Measurements from ENCODE around the gene SYMPK. TPM values are rescaled to one million over a fixed set of nuclear protein-coding genes. Genes with fewer than 3 reads are reported as not detected.
"Not testable (repeated sequence)": the region's sequence is repeated elsewhere in the genome, so short reads cannot be mapped to it uniquely, and the experiment has no call there.

Gene SYMPK
- polyA plus RNA-seq (ENCODE audit: insufficient read length in 4 of 4) = 10 to 100 TPM; 49.2 to 67.7 (median 58.9) TPM

DNA sequence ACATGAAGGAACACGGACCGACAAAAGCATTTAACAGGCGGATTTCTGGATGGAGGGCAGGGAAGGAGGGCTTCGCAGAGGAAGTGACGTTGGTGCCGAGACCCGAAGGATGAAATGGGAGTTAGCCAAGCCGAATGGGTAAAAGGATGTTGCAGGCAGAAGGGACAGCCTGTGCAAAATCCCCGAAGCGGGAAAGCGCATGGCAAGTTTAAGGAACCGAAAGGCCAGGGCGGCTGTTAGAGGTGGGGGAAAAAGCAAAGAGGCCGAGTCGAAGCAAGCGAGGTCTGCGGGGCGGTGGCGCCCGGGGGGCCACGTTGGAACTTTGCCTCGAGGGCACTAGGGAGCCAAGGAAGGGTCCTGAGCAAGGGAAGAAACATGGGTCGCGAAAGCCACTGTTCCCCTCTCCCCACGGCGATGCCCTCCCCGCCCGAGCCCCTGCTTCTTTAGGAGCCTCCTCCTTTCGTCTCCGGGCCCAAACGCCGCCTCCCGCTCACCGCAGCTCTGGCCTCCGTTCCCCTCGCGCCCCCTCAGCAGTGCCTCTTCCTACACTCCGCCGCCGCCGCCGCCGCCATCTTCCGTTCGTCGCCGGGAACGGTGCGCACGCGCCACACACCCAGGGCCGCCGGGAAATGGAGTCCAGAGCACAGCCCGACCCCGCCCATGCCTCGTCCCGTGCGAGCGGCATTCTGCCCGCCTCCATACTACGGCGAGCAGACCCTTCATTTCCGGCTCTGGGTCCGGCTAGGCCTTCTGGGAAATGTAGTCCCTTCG is at the start of gene SYMPK:
Gene SYMPK, minus strand, starts transcription at position 584 of the 771 bp plus-strand sequence. CDS start 8,652 bp downstream, outside the sequence.
- DNase-seq (ENCODE audit: low read depth in 4 of 4, low spot score in 3 of 4) = peak; percentile 95 to 98 (median 96)

DNA sequence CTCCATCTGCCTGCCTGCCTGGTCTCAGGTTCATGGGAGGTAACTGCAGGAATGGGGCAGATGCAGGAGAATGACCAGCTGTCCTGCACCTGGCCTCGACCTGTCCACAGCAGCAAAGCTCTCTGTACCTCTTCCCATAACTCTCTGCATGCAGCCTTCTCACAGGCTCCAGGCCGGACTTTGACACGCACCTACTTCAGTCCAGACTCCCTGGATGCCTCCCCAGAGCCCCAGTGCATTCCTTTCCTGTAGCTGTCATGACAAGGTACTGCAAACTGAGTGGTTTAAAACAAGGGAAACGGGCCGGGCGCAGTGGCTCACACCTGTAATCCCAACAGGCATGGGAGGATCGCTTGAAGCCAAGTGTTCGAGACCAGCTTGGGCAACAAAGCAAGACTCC is 48.3 kb upstream of the SYMPK start:
- no peak for DNase-seq (ENCODE audit: low read depth in 4 of 4, low spot score in 3 of 4)

DNA sequence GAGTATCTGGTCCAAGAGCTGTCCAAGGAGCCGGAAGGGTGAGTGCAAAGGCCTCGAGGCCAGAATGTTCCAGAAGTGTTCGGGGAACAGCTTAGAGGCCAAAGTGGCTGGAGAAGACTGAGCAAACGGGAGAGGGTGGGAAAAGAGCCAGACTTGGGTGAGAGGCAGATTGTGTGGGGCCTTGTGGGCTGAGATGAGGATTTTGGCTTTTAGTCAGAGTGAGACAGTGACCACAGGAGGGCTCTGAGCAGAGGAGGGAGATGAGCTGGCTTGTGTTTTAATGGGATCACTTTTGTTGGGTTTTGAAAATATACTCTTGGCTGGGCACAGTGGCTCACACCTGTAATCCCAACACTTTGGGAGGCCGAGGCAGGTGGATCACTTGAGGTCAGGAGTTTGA is 46.0 kb upstream of the SYMPK start:
- DNase-seq (ENCODE audit: low read depth in 4 of 4, low spot score in 3 of 4) = no peak

DNA sequence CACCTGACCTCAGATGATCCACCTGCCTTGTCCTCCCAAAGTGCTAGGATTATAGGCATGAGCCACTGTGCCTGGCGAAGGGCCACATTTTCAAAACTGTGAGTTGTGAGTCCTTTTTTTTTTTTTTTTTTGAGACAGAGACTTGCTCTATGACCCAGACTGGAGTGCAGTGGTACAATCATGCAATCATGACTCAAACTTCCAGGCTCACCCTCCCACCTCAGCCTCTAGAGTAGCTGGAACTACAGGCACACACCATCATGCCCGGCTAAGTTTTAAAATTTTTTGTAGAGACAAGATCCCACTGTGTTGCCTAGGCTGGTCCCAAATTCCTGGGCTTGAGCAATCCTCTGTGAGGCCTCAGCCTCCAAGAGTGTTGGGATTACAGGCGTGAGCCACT is 43.3 kb upstream of the SYMPK start:
- no peak for DNase-seq (ENCODE audit: low read depth in 4 of 4, low spot score in 3 of 4)

DNA sequence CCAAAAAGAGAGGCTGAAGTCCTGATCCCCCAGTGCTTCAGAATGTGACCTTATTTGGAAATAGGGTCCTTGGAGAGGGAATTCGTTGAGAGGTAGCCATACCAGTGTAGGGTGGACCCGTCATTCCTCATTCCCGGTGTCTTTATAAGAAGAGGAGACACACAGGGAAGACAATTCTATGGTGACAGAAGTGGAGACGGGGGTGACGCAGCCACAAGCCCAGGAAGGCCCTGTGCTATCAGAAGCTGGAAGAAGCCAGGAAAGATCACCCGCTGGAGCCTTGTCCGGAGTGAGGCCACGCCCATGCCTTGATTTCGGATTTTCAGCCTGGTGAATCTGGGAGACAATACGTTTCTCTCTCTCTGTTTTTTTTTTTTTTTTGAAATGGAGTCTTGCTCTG is 42.1 kb upstream of the SYMPK start:
- no peak for DNase-seq (ENCODE audit: low read depth in 4 of 4, low spot score in 3 of 4)

DNA sequence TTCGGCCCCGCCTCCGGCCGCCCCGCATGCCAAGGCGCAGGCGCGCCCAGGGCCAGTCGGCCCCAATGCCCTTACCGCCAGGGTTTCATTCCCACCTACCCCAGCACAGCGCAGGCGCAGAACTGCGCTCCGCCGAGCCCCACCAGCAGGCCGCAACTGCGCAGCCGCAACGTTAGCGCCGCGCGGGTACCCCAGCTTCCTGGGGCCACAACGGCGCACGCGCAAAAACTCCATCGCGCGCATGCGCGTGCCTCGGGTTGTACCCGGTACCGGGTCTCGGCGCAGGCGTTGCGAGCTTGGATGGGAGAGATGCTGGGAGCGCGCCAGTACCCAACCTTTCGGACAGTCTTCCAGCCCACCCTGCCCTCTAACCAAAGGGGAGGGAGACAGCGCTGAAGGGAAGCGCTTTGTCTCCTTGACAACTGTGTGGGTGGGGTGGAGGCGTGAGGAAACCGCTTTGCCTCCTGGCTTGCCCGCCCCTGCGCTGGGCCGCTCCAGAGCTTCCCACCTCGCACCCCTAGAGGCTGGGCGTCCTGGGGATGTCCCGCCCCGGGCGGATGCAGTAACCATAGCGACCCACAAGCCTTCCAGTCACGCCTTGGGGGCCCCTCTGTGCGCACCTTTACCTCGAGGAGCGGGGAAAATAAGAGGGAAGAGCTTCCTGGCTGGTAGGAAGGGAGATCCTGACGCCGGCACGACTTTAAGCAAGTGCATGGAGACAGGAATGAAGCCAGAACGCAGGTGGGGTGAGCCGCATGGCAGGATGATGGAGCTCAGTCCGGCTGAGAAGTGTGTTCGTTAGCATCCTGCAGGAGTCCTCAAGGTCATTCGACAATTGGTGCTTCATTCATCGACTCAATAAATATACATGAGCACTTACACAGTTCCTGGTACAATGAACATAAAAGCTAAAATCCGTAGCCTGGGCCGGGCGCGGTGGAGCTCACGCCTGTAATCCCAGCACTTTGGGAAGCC is 40.0 kb upstream of the SYMPK start:
- DNase-seq (ENCODE audit: low read depth in 4 of 4, low spot score in 3 of 4) = peak; percentile 95 to 100 (median 96)

DNA sequence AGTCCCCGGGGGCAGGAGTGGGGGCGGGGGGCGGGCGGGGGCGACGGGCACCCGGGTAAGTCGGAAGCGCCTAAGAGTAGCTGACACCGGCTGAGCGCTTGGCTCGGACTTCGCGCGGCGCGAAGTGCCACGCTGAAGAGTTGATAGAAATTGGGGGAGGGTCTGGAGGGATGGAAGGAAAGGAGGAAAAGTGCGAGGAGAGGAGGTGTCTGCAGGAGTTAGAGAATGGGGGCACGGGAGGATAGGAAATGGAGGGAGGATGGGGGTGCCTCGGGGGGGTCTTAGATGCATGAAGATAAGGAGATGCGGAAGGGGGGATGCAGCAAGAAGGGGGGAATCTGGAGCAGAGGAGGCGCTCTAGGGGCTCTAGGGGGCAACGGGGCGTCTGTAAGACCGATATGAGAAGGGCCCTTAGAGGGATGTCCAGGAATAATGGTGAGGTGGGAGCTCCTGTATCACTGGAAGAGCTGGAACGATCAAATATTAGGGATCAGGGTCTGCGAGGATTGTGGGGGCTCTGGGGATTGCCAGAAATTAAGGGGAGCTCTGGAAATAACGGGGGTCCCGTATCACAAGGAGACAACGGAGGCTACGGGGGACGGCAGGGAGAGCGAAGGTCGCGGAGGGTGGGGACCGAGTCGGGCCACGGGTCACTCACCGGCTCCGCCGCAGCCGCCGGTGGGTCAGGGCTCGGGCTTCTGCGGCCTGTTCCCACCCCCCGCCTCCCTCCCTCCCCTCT is 39.1 kb upstream of the SYMPK start, which contains the start of gene MYPOP:
Gene MYPOP, minus strand, starts transcription at position 702 of the 739 bp plus-strand sequence. CDS start 840 bp downstream, outside the sequence.
- no peak for DNase-seq (ENCODE audit: low read depth in 4 of 4, low spot score in 3 of 4)

DNA sequence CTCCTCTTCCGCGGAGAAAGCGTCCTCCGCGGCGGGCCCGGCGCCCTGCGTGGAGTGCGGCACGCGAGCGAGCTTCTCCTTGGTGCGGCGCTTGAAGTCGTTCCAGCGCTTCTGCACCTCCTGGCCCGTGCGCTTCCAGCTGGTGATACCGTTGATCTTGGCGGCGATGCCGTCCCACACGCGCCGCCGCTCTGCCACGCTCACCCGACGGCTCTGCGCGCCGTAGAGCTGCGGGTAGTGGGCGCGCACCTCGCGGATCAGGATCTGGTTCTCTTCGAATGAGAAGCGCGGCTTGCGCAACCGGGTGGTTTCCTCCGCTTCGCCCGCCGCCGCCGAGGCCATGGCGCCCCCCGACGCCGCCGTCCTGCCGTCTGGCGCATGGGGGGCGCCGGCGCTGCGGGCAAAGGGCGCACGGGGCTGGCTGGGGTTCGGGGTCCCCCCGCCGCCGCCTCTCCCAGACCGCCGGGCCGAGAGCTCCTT is 38.5 kb upstream of the SYMPK start:
- DNase-seq (ENCODE audit: low read depth in 4 of 4, low spot score in 3 of 4) = no peak

DNA sequence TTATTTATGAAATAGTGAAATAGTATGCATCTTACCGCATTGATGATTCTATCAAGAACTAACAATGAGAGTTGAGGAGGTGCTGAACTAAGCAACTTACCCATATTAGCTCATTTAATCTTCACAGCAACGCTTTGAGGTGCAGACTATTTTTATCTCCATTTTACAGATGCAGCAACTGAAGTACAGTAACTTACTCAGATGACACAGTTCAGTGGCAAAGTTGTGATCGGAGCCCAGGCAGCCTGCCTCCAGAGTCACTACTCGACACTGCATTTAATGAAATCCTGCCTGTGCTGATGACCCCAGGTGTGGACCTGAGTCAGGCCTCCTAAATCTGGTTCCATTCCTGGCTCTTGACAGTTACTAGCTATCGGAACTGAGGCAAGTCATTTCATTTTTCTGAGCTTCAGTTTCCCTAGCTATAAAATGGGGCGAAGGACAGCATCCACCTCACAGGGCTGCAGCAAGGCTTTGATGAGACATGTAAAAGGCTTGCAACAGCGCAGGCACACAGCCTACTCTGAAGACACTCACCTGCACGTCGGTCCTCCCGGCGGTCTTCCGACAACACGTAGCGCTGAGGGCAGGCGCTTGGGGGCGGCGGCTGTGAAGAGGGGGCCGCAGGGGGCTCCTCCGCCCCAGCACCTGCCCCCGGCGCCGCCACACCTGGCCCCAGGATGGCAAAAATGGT is 37.9 kb upstream of the SYMPK start:
- no peak for DNase-seq (ENCODE audit: low read depth in 4 of 4, low spot score in 3 of 4)

DNA sequence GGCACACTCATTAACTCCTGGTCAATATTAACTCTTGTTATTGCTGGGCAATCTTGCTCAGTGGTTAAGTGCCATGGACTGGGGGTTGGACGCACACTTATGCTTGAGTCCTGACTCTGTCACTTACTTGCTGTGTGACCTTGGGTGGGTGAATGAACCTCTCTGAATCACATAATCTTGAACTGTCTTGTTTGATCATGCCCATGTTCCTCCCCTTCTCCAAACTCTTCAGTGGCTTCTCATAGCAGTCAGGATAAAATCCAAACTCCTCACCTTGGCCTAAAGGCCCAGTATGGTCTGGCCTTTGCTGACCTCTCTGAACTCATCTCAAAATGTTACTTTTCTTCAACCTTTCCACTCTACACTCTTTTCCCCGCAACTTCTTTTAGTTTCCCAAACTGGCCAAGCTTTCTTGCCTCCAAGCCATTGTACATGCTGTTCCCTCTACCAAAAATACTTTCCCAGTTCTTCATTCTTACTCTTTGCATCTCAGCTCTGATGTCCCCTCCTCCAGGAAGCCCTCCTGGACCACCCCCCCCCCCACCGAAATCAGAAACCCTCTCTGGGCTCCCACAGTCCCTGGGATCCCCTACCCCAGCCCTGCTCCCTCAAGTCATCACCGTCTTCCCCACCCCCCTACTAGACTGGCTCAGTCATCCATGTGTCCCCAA is 37.1 kb upstream of the SYMPK start:
- DNase-seq (ENCODE audit: low read depth in 4 of 4, low spot score in 3 of 4) = no peak

DNA sequence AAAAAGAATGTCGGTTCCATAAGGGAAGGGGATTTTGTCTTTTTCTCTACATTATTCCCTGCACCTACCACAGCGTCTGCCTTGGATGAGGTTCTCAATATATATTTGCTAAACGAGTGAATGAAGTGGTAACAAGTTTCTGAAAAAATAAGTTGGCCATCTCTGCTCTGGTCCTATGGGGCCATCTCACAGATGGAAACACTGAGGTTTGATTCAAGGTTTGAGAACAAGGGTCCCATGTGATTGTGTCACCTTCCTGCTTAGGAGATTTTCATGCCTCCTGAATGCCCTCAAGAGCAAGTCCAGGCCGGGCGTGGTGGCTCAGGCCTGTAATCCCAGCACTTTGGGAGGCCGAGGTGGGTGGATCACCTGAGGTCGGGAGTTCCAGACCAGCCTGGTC is 36.3 kb upstream of the SYMPK start:
- no peak for DNase-seq (ENCODE audit: low read depth in 4 of 4, low spot score in 3 of 4)

DNA sequence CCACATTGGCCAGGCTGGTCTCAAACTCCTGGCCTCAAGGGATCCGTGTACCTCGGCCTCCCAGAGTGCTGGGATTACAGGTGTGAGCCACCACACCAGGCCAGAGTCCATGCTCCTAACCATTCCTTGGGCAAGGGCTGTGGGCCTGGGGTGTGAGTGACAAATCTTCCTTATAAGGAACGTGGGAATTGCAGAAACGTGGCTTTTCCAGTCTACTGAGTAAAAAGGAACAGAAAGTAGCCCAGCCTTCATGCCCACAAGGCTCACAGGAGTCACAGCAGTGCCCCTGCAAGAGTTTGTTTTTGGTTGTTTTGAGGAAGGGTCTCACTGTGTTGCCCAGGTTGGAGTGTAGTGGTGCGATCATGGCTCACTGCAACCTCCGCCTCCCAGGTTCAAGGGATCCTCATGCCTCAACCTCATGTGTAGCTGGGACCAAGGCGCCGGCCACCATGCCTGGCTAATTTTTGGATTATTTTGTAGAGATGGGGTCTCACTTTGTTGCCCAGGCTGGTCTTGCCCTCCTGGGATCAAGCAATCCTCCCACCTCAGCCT is 34.4 kb upstream of the SYMPK start:
- DNase-seq (ENCODE audit: low read depth in 4 of 4, low spot score in 3 of 4) = no peak

DNA sequence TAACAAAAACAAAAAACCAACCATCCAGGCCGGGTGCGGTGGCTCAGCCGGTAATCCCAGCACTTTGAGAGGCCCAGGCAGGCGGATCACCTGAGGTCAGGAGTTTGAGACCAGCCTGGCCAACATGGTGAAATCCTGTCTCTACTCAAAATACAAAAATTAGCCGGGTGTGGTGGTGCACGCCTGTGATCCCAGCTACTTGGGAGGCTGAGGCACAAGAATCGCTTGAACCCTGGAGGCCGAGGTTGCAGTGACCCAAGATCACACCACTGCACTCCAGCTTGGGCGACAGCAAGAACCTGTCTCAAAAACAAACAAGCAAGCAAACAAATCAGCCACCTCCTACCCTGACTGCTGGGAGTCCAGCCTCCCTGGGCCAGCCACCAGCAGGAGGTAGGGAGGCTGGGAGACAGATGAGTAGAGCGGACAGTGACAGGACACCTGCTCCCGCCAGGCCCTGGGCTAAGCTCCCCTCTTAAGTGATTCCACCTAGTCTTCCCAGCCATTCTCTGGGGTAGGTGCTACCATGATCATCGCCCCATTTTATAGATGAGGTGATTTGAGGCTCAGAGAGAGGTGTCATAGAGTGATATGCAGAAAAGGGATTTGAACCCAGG is 33.1 kb upstream of the SYMPK start:
- not testable (repeated sequence) for DNase-seq (ENCODE audit: low read depth in 4 of 4, low spot score in 3 of 4)

DNA sequence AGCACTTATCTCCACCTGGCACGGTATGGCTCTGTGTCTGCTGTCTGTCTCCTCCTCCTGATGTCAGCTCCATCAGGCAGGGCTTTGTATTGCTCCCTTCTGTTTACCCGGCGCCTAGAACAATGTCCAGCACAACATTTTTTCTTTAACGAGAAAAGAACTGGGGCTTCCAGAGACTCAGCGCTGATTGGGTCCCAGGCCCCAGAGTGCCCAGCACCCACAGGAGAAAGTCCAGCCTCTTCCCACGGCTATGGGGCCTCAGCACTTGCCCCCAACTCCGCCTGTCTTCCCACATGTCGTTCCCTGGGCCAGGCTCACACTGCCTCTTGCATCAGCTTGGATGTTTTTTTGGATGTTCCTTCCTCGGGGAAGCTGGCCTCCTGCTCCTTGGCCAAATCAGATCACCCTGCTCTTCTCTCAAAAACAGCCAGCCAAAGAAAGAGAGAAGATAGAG is 32.6 kb upstream of the SYMPK start:
- DNase-seq (ENCODE audit: low read depth in 4 of 4, low spot score in 3 of 4) = no peak

DNA sequence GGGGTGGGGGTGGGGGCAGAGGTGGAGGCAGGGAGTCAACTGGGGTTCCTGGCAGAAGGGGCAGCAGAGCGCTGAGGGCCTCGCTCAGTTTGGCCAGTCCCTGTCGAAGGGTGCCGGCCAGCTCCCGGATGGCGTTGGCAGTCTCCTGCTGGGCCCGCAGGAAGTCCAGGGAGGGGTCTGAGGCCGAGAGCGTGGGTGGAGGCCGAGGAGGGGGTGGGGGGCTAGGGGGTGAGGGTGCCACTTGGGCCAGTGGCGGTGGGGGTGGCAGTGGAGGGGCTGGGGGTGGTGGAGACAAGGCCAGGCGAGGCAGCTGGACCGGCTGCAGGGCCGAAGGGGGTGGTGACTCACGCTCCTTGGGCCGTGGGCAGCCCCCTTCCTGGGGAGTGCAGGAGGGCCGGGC is 27.9 kb upstream of the SYMPK start:
- DNase-seq (ENCODE audit: low read depth in 4 of 4, low spot score in 3 of 4) = no peak

DNA sequence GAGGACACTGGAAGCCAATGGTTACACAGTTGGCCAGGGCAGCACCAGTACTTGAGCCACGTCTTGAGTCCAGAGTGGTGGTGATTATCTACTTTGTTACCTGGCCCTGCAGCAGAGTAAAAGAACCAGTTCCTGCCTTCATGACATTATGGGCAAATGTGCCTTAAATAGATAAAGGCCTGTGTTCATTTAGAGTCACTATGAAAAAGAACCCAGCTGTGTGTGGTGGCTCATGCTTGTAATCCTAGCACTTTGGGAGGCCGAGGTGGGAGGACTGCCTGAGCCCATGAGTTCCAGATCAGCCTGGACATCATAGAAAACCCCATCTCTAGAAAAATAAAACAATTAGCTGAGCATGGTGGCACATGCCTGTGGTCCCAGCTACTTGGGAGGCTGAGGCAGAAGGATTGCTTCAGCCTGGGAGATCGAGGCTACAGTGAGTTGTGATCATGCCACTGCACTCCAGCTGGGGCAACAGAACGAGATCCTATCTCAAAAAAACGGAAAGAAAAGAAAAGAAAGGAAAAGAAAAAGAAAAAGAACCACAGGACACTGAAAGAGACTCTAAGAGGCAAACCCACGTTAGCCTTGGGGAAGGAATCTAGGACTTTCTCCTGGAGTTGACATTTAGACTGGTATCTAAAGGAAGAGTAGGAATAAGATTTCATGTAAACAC is 26.4 kb upstream of the SYMPK start:
- DNase-seq (ENCODE audit: low read depth in 4 of 4, low spot score in 3 of 4) = no peak

DNA sequence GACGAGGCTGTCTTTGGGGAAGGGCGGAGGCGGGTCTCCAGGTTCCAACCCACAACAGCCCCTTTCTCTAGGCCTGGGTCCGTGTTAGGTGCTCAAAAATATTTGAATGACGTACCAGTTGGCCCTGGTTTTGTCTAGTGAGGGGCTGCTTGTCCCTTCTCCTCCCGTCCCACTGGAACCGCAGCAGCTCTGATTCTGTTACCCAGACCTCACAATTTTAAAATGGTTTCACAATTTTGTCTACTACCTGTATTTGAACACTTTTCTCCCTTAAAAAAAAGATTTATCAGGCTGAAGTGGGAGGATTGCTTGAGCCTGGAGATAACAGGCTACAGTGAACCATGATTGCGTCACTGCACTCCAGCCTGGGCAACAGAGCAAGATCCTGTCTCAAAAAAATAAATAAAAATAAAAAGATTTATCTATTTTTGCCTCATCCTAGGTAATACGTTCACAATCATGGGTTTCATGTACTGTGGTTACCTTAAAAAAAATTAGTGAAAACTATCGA is 24.3 kb upstream of the SYMPK start:
- no peak for DNase-seq (ENCODE audit: low read depth in 4 of 4, low spot score in 3 of 4)

Measured in right renal pelvis (tissue), 4 donors.